ENCODE results near the gene SWT1.

GRCh38 chr1:185193756-185194155, 36.8 kb downstream of the SWT1 start:
- no peak for TF ChIP-seq CTCF (conservative IDR thresholded peaks at IDR 0.05)
- no peak for TF ChIP-seq ZFX (IDR thresholded peaks at IDR 0.05)
